ENCODE measurements around the gene POLR1A. TPM values are rescaled to one million over a fixed set of nuclear protein-coding genes. Genes with fewer than 3 reads are reported as not detected.

The POLR1A gene
- total RNA-seq, 4 donors from 2014 or later = 15.6 to 21.7 (median 17.7) TPM

GRCh38 chr2:86015699-86016098 lies 90.0 kb downstream of the POLR1A start:
- Histone ChIP-seq H3K27ac (no peak overlapping the region), H3K36me3 (no peaks in the 10 kb centered on the region), H3K4me3 (no peak overlapping the region), H3K4me1 (peaks cover 0 to 9% (median under 1%) of the 10 kb centered on the region in 3 donors), H3K27me3 (no peaks in the 10 kb centered on the region), H3K9me3 (peaks cover 0 to 6% (median 0%) of the 10 kb centered on the region in 3 donors)
- no peak for TF ChIP-seq CTCF (IDR thresholded peaks at IDR 0.05)
- TF ChIP-seq POLR2AphosphoS5 (IDR thresholded peaks at IDR 0.05) = no peak
- no peak for TF ChIP-seq POLR2A (IDR thresholded peaks at IDR 0.05)
- no peak for TF ChIP-seq EP300 (IDR thresholded peaks at IDR 0.05)
- 70 to 96% methylated on average over 1 of the region's 1 CpG for WGBS, 2 donors (ENCODE audit: low coverage in 1 of 2)
- no peak for ATAC-seq

GRCh38 chr2:86015006-86015405 lies 90.7 kb downstream of the POLR1A start:
- no peak overlapping the region for H3K27ac ChIP-seq
- H3K4me1 ChIP-seq = peaks cover 0 to 7% (median 0%) of the 10 kb centered on the region in 3 donors
- WGBS, 2 donors (ENCODE audit: low coverage in 1 of 2) = 90% methylated on average over 2 of the region's 2 CpGs; no CpG with 5 or more reads in 1 of the 2 donors
- H3K36me3 ChIP-seq = no peaks in the 10 kb centered on the region
- no peak overlapping the region for H3K4me3 ChIP-seq
- H3K9me3 ChIP-seq = peaks cover 0 to 6% (median 0%) of the 10 kb centered on the region in 3 donors
- no peaks in the 10 kb centered on the region for H3K27me3 ChIP-seq
- no peak for TF ChIP-seq POLR2AphosphoS5 (IDR thresholded peaks at IDR 0.05)
- no peak for TF ChIP-seq POLR2A (IDR thresholded peaks at IDR 0.05)
- TF ChIP-seq EP300 (IDR thresholded peaks at IDR 0.05) = no peak
- no peak for TF ChIP-seq CTCF (IDR thresholded peaks at IDR 0.05)
- no peak for ATAC-seq

- no peak for TF ChIP-seq EP300 (IDR thresholded peaks at IDR 0.05)
- TF ChIP-seq POLR2AphosphoS5 (IDR thresholded peaks at IDR 0.05) = no peak
- TF ChIP-seq POLR2A (IDR thresholded peaks at IDR 0.05) = no peak
- TF ChIP-seq CTCF (IDR thresholded peaks at IDR 0.05) = no peak
- H3K4me3 ChIP-seq = no peak overlapping the region
- WGBS, 2 donors (ENCODE audit: low coverage in 1 of 2) = no CpG with 5 or more reads among the region's 2 CpGs
Observed at GRCh38 chr2:86014493-86014892, 91.2 kb downstream of the POLR1A start.

GRCh38 chr2:86012007-86012712 lies 93.5 kb downstream of the POLR1A start:
- H3K4me1 ChIP-seq = no peaks in the 10 kb centered on the region
- TF ChIP-seq EP300 (IDR thresholded peaks at IDR 0.05) (no peak), CTCF (IDR thresholded peaks at IDR 0.05) (no peak), POLR2AphosphoS5 (IDR thresholded peaks at IDR 0.05) (no peak), POLR2A (IDR thresholded peaks at IDR 0.05) (no peak)
- peaks cover 0 to 11% (median 0%) of the 10 kb centered on the region in 3 donors for H3K9me3 ChIP-seq
- ATAC-seq = no peak
- H3K4me3 ChIP-seq = no peak overlapping the region
- no peaks in the 10 kb centered on the region for H3K27me3 ChIP-seq
- H3K36me3 ChIP-seq = no peaks in the 10 kb centered on the region
- WGBS, 2 donors (ENCODE audit: low coverage in 1 of 2) = 50 to 80% methylated on average over 1 to 2 of the region's 9 CpGs
- no peak overlapping the region for H3K27ac ChIP-seq

More at GRCh38 chr2:86014493-86014892, 91.2 kb downstream of the POLR1A start:
- no peak for ATAC-seq
- Histone ChIP-seq H3K27me3 (no peaks in the 10 kb centered on the region), H3K4me1 (peaks cover 0 to 7% (median 0%) of the 10 kb centered on the region in 3 donors), H3K9me3 (peaks cover 0 to 6% (median 0%) of the 10 kb centered on the region in 3 donors), H3K36me3 (no peaks in the 10 kb centered on the region), H3K27ac (no peak overlapping the region)

GRCh38 chr2:86011449-86011941 lies 94.2 kb downstream of the POLR1A start:
- no peaks in the 10 kb centered on the region for H3K36me3 ChIP-seq
- no peak overlapping the region for H3K4me3 ChIP-seq
- H3K27ac ChIP-seq = no peak overlapping the region
- H3K4me1 ChIP-seq = no peaks in the 10 kb centered on the region
- peaks cover 0 to 11% (median 0%) of the 10 kb centered on the region in 3 donors for H3K9me3 ChIP-seq
- 85% methylated on average over 5 of the region's 9 CpGs; no CpG with 5 or more reads in 1 of the 2 donors for WGBS, 2 donors (ENCODE audit: low coverage in 1 of 2)
- TF ChIP-seq EP300 (IDR thresholded peaks at IDR 0.05) (no peak), CTCF (IDR thresholded peaks at IDR 0.05) (no peak), POLR2A (IDR thresholded peaks at IDR 0.05) (no peak), POLR2AphosphoS5 (IDR thresholded peaks at IDR 0.05) (no peak)
- ATAC-seq = no peak
- no peaks in the 10 kb centered on the region for H3K27me3 ChIP-seq

Data from gastroesophageal sphincter (tissue), 4 donors.